ENCODE data around the gene NOX4.
"Not testable (repeated sequence)": the region's sequence is repeated elsewhere in the genome, so short reads cannot be mapped to it uniquely, and the experiment has no call there.

The NOX4 gene

GRCh38 chr11:89436071-89436470 lies 55.1 kb downstream of the NOX4 start:
- no peak for TF ChIP-seq CTCF (IDR thresholded peaks at IDR 0.05; ENCODE audit: borderline replicate concordance, control extremely low read depth, extremely low read depth, insufficient read depth, missing control alignments)
- in situ Hi-C loops (cut with MboI; ENCODE audit: low sequenced_read_pairs, unreplicated experiment): no loop called here

GRCh38 chr11:89433278-89433677 lies 57.9 kb downstream of the NOX4 start:
- no peak for TF ChIP-seq CTCF (IDR thresholded peaks at IDR 0.05; ENCODE audit: borderline replicate concordance, control extremely low read depth, extremely low read depth, insufficient read depth, missing control alignments)
- in situ Hi-C loops (cut with MboI; ENCODE audit: low sequenced_read_pairs, unreplicated experiment): no loop called here
- DNase-seq (ENCODE audit: low spot score): no peak

More at GRCh38 chr11:89436071-89436470, 55.1 kb downstream of the NOX4 start:
- no peak for DNase-seq (ENCODE audit: low spot score)

- in situ Hi-C loops (cut with MboI; ENCODE audit: low sequenced_read_pairs, unreplicated experiment); DNase-seq (ENCODE audit: low spot score): not testable (repeated sequence)
Observed at GRCh38 chr11:89432182-89432581, 59.0 kb downstream of the NOX4 start.

GRCh38 chr11:89426501-89426900 lies 64.7 kb downstream of the NOX4 start:
- in situ Hi-C loops (cut with MboI; ENCODE audit: low sequenced_read_pairs, unreplicated experiment); DNase-seq (ENCODE audit: low spot score): not testable (repeated sequence)

- no peak for TF ChIP-seq CTCF (IDR thresholded peaks at IDR 0.05; ENCODE audit: borderline replicate concordance, control extremely low read depth, extremely low read depth, insufficient read depth, missing control alignments)
- in situ Hi-C loops (cut with MboI; ENCODE audit: low sequenced_read_pairs, unreplicated experiment): no loop called here
- DNase-seq (ENCODE audit: low spot score): no peak
Observed at GRCh38 chr11:89421718-89422117, 69.5 kb downstream of the NOX4 start.

GRCh38 chr11:89420981-89421380 lies 70.2 kb downstream of the NOX4 start:
- TF ChIP-seq CTCF (IDR thresholded peaks at IDR 0.05; ENCODE audit: borderline replicate concordance, control extremely low read depth, extremely low read depth, insufficient read depth, missing control alignments): no peak
- no peak for DNase-seq (ENCODE audit: low spot score)
- in situ Hi-C loops (cut with MboI; ENCODE audit: low sequenced_read_pairs, unreplicated experiment): no loop called here

- no peak for TF ChIP-seq CTCF (IDR thresholded peaks at IDR 0.05; ENCODE audit: borderline replicate concordance, control extremely low read depth, extremely low read depth, insufficient read depth, missing control alignments)
- no peak for DNase-seq (ENCODE audit: low spot score)
- in situ Hi-C loops (cut with MboI; ENCODE audit: low sequenced_read_pairs, unreplicated experiment): no loop called here
Observed at GRCh38 chr11:89416961-89417360, 74.2 kb downstream of the NOX4 start.

GRCh38 chr11:89411112-89411511 lies 80.1 kb downstream of the NOX4 start:
- DNase-seq (ENCODE audit: low spot score); in situ Hi-C loops (cut with MboI; ENCODE audit: low sequenced_read_pairs, unreplicated experiment): not testable (repeated sequence)

- in situ Hi-C loops (cut with MboI; ENCODE audit: low sequenced_read_pairs, unreplicated experiment); DNase-seq (ENCODE audit: low spot score): not testable (repeated sequence)
Observed at GRCh38 chr11:89410666-89411065, 80.5 kb downstream of the NOX4 start.

GRCh38 chr11:89408441-89408840 lies 82.7 kb downstream of the NOX4 start:
- DNase-seq (ENCODE audit: low spot score); in situ Hi-C loops (cut with MboI; ENCODE audit: low sequenced_read_pairs, unreplicated experiment): not testable (repeated sequence)

Data from GM13976 (cell line).